Thyroid gland (tissue), 4 donors: Measurements from ENCODE around the gene ORM2. TPM values are rescaled to one million over a fixed set of nuclear protein-coding genes. Genes with fewer than 3 reads are reported as not detected.
A peak's percentile ranks its signal among the peaks of the same experiment; 100 is the strongest.
"Not testable (repeated sequence)": the region's sequence is repeated elsewhere in the genome, so short reads cannot be mapped to it uniquely, and the experiment has no call there.

ENCODE experiments used
- DNase-seq, 2 donors: peaks; one replicate each; pipeline ENCODE4 v3.0.0-alpha.2; 2019
- H3K27ac ChIP-seq, 3 donors: fragments of 200-600 bp; sonication (generic); 1 replicate in 2 of 3; 2 replicates in 1 of 3; pipeline ENCODE4 v1.5.1; 2016 to 2019; ENCODE audit warnings: mild to moderate bottlenecking in 1 of 3, moderate library complexity in 1 of 3
- H3K27me3 ChIP-seq: fragments of 200-600 bp; sonication (generic); one replicate; pipeline ENCODE4 v1.5.1; 2019
- H3K36me3 ChIP-seq, 2 donors: fragments of 200-600 bp; sonication (generic); one replicate each; pipeline ENCODE4 v1.5.1; 2016 to 2019
- H3K4me1 ChIP-seq, 2 donors: fragments of 200-600 bp; sonication (generic); one replicate each; pipeline ENCODE4 v1.5.1; 2017 to 2019
- H3K4me3 ChIP-seq, 3 donors: fragments of 200-600 bp; sonication (generic); replicated peaks in 1 of 3; 1 replicate in 2 of 3; 2 replicates in 1 of 3; pipeline ENCODE4 v1.5.1; 2016; ENCODE audit warnings: mild to moderate bottlenecking in 1 of 3
- H3K9me3 ChIP-seq: fragments of 200-600 bp; sonication (generic); one replicate; pipeline ENCODE4 v1.5.1; 2017
- POLR2A ChIP-seq, 2 donors: fragments of 450-650 bp; IDR thresholded peaks; one replicate each; pipeline ENCODE4 v1.6.1; 2017; ENCODE audit warnings: antibody characterized with exemption in 2 of 2, mild to moderate bottlenecking in 2 of 2, moderate library complexity in 1 of 2
- WGBS, 2 donors: methylation state at CpG; one replicate each; pipeline ENCODE4 v1.1.5; 2017; 5-methylcytosine and 5-hydroxymethylcytosine counted together
- intact Hi-C: fragments of 100-400 bp; cut with DNase I; formaldehyde crosslinking; loops from one replicate; pipeline ENCODE4 v1.15.1; 2023
- total RNA-seq, 4 donors: library from RNA; depleted of rRNA; stranded (reverse); fragments of >200 nt; gene quantifications; one replicate each; pipeline ENCODE4 v1.2.3, GENCODE V29; 2016
- TF ChIP-seq, protein P1 (sequence below), 6 experiments: fragments of 200-600 bp in 3 of 6; fragments of 450-650 bp in 3 of 6; sonication (generic) in 3 of 6; IDR thresholded peaks; one replicate each; pipeline ENCODE4 v1.5.1; 2016 to 2019; ENCODE audit warnings: antibody characterized with exemption in 6 of 6, mild to moderate bottlenecking in 2 of 6, inconsistent platforms in 1 of 6, moderate library complexity in 1 of 6

ORM2 gene
- total RNA-seq, 4 donors from 2014 or later, result not detected

DNA sequence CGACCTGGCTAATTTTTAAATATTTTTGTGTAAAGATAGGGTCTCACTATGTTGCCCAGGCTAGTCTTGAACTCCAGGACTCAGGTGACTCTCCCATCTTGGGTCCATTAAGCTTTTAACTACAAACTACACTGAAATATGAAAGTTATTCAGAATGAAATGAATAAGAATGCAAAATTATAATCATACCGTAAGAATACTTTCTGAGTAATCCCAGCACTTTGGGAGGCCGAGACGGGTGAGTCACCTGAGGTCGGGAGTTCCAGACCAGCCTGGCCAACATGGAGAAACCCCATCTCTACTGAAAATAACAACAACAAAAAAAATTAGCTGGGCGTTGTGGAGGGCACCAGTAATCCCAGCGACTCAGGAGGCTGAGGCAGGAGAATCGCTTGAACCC is 7.9 kb upstream of the ORM2 start:
- H3K9me3 ChIP-seq, result no peaks in the 10 kb centered on the region
- 91 to 92% methylated on average over 8 of the region's 8 CpGs for WGBS, 2 donors
- TF ChIP-seq POLR2A (IDR thresholded peaks at IDR 0.05), result no peak
- TF ChIP-seq, protein P1, sequence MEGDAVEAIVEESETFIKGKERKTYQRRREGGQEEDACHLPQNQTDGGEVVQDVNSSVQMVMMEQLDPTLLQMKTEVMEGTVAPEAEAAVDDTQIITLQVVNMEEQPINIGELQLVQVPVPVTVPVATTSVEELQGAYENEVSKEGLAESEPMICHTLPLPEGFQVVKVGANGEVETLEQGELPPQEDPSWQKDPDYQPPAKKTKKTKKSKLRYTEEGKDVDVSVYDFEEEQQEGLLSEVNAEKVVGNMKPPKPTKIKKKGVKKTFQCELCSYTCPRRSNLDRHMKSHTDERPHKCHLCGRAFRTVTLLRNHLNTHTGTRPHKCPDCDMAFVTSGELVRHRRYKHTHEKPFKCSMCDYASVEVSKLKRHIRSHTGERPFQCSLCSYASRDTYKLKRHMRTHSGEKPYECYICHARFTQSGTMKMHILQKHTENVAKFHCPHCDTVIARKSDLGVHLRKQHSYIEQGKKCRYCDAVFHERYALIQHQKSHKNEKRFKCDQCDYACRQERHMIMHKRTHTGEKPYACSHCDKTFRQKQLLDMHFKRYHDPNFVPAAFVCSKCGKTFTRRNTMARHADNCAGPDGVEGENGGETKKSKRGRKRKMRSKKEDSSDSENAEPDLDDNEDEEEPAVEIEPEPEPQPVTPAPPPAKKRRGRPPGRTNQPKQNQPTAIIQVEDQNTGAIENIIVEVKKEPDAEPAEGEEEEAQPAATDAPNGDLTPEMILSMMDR (IDR thresholded peaks at IDR 0.05), result no peak
- no peak for DNase-seq
- peaks cover 3 to 9% of the 10 kb centered on the region in 2 donors for H3K4me1 ChIP-seq
- no peak overlapping the region for H3K27ac ChIP-seq
- no peaks in the 10 kb centered on the region for H3K27me3 ChIP-seq
- intact Hi-C loops, result no loop called here
- no peaks in the 10 kb centered on the region for H3K36me3 ChIP-seq
- no peak overlapping the region for H3K4me3 ChIP-seq

DNA sequence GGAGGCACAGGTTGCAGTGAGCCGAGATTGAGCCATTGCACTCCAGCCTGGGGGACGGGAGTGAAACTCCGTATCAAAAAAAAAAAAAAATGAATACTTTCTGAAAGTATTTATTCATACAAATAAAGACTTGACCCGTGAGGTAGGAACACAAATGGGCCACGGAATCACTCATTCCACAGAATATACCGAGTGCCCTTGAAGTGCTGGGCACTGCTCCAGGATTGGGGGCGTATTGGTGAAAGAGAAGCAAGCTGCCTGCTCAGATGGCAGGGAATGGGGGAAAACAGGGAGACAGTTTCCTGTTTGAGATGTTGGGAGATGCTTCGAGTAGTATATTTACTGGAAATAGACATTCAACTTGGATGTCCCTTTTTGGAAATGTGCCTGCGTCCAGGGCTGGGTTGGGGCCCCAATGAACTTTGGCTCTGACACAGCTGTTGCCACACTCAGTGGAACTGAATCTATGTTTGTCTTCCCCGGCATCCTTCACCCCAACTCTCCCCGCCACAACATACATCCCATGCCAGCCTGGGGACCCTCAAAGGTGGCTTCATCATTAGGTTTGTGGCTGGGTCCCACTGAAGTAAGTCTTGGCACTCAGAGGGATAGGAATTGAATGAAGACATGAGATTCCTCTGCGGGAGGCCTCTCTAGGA is 7.4 kb upstream of the ORM2 start:
- H3K36me3 ChIP-seq, H3K27me3 ChIP-seq, H3K27ac ChIP-seq, intact Hi-C loops, H3K9me3 ChIP-seq, H3K4me3 ChIP-seq, H3K4me1 ChIP-seq: not testable (repeated sequence)
- DNase-seq, result peak; percentile 69 to 75
- 46 to 63% methylated on average over 11 to 12 of the region's 12 CpGs for WGBS, 2 donors

DNA sequence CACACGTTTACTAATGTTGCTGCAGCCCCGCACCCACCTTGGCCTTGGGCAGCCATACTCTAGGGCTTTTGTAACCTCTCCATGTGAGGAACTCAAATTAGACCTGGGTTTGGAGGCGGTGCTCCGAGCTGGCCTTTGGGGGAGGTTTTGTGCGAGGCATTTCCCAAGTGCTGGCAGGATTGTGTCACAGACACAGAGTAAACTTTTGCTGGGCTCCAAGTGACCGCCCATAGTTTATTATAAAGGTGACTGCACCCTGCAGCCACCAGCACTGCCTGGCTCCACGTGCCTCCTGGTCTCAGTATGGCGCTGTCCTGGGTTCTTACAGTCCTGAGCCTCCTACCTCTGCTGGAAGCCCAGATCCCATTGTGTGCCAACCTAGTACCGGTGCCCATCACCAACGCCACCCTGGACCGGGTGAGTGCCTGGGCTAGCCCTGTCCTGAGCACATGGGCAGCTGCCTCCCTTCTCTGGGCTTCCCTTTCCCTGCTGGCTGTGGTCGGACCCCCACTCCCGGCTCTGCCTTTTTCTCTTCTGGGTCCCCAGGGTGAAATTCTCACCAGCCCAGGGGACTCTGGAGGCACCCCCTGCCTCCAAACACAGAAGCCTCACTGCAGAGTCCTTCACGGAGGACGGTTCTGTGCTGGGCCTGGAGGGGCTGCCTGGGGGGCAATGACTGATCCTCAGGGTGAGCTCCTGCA is 6.7 kb upstream of the ORM2 start, which contains the start of gene ORM1:
TSS of gene ORM1 (plus strand) at position 268 of the 701 bp plus-strand sequence. CDS start at position 304, 36 bp downstream.
- H3K9me3 ChIP-seq, H3K4me1 ChIP-seq, intact Hi-C loops, H3K27me3 ChIP-seq, H3K27ac ChIP-seq, H3K4me3 ChIP-seq, DNase-seq, H3K36me3 ChIP-seq: not testable (repeated sequence)
- WGBS, 2 donors, result 80% methylated on average over 1 of the region's 15 CpGs; no CpG with 5 or more reads in 1 of the 2 donors

DNA sequence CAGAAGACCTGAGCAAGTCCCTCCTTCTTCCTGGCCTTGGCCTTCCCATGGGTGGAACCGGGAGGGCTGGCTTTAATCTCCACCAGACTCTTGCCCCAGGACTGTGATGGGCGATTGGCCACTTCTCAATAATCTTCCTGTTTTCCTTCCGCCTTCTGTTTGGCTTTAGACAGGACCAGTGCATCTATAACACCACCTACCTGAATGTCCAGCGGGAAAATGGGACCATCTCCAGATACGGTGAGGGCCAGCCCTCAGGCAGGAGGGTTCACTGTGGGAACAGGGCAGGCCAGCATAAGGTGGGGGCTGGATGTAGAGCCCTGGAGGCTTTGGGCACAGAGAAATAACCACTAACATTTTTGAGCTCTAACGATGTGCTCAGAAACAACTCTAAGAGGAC is 5.8 kb upstream of the ORM2 start:
- WGBS, 2 donors, result 85% methylated on average over 6 of the region's 6 CpGs
- DNase-seq, H3K9me3 ChIP-seq, H3K4me3 ChIP-seq, H3K36me3 ChIP-seq, H3K27ac ChIP-seq, H3K4me1 ChIP-seq, intact Hi-C loops, H3K27me3 ChIP-seq: not testable (repeated sequence)

DNA sequence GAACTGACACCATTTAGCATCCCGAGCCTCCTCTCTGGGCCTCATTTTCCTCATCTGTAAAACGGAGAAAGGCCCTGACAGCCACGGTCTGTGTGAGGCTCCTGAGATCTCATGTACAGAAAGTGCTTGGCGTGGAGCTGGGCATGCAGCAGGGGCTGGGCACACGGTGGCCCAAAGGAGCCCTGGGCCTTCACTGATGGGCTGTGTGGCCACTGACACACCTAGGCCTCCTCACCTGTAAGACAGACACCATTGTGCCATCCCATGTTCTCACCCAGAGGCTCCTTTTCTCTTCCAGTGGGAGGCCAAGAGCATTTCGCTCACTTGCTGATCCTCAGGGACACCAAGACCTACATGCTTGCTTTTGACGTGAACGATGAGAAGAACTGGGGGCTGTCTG is 5.2 kb upstream of the ORM2 start:
- H3K36me3 ChIP-seq, result no peaks in the 10 kb centered on the region
- H3K4me3 ChIP-seq, result no peak overlapping the region
- H3K4me1 ChIP-seq, result peaks cover 0 to under 1% of the 10 kb centered on the region in 2 donors
- DNase-seq, result no peak
- intact Hi-C loops, result no loop called here
- WGBS, 2 donors, result 87 to 90% methylated on average over 7 to 8 of the region's 8 CpGs
- TF ChIP-seq POLR2A (IDR thresholded peaks at IDR 0.05), result no peak
- TF ChIP-seq, protein P1 (IDR thresholded peaks at IDR 0.05), result no peak
- H3K9me3 ChIP-seq, result no peaks in the 10 kb centered on the region
- no peak overlapping the region for H3K27ac ChIP-seq
- no peaks in the 10 kb centered on the region for H3K27me3 ChIP-seq

DNA sequence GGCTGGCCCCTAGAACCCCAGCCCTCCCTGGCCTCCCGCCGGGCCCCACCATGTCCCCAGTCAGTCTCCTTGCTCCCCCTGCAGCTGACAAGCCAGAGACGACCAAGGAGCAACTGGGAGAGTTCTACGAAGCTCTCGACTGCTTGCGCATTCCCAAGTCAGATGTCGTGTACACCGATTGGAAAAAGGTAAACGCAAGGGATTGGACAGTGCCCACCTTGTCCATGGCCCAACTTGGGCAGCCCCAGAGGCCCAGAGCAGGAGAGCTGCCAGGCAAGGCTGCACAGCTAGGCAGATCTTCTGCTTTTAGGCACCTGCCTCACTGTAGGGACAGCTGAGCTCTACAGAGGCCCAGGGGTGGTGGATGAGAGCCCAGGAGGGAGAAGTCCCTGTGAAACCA is 4.7 kb upstream of the ORM2 start:
- H3K27me3 ChIP-seq, H3K4me3 ChIP-seq, H3K9me3 ChIP-seq, DNase-seq, H3K4me1 ChIP-seq, intact Hi-C loops, H3K36me3 ChIP-seq, H3K27ac ChIP-seq: not testable (repeated sequence)
- WGBS, 2 donors, result 80 to 89% methylated on average over 5 to 6 of the region's 9 CpGs

DNA sequence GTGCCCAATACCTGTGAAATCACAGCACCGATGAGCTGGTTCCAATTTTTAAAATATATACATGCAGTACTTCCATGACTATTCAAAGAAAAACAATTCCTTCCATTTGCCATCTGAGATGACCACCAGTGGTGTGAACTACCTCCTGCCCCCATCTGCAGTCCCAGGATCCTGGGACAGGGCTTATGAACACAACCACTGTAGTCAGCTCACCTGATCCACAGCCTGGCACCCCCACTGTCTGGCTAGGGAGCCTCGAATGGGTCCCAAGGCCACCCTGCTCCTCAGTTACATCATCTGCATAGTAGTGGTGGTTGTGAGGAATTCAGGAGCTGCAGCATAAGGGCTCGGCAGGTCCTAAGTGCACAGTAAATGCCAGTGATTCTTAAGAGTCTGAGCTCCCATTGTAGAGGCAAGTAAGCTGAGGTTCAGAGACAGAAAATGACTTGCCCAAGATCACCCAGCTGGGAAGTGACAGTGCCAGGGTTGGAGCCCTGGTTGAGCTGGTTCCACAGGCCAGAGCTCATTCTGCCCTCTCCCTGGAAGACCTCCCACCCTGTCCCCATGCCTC is 3.9 kb upstream of the ORM2 start:
- H3K4me1 ChIP-seq, intact Hi-C loops, H3K36me3 ChIP-seq, H3K9me3 ChIP-seq, DNase-seq, H3K27me3 ChIP-seq, H3K27ac ChIP-seq, H3K4me3 ChIP-seq: not testable (repeated sequence)
- WGBS, 2 donors, result 79 to 89% methylated on average over 3 of the region's 3 CpGs
